NCI-H2227 (cell line): ENCODE results near the gene SYTL3.

Experiments used
- DNase-seq: peaks from one replicate; lab custom pipeline; 2025; ENCODE audit not compliant: unreplicated experiment; lab: John Stamatoyannopoulos, UW

The SYTL3 gene

GRCh38 chr6:158717341-158718330 lies 67.8 kb downstream of the SYTL3 start:
- DNase-seq, result no peak

- no peak for DNase-seq
Observed at GRCh38 chr6:158718461-158719046, 68.7 kb downstream of the SYTL3 start.

- no peak for DNase-seq
Observed at GRCh38 chr6:158722176-158722729, 72.4 kb downstream of the SYTL3 start.

- DNase-seq, result no peak
Observed at GRCh38 chr6:158725704-158726103, 75.8 kb downstream of the SYTL3 start.

GRCh38 chr6:158729906-158730540 lies 80.2 kb downstream of the SYTL3 start:
- no peak for DNase-seq

- no peak for DNase-seq
Observed at GRCh38 chr6:158730541-158730907, 80.7 kb downstream of the SYTL3 start.

GRCh38 chr6:158735009-158735408 lies 85.2 kb downstream of the SYTL3 start:
- DNase-seq, result no peak

GRCh38 chr6:158737082-158737709 lies 87.3 kb downstream of the SYTL3 start:
- no peak for DNase-seq

GRCh38 chr6:158737710-158738615 lies 88.1 kb downstream of the SYTL3 start:
- no peak for DNase-seq

GRCh38 chr6:158739673-158740072 lies 89.8 kb downstream of the SYTL3 start:
- DNase-seq, result no peak

- DNase-seq, result no peak
Observed at GRCh38 chr6:158743033-158743651, 93.3 kb downstream of the SYTL3 start.

GRCh38 chr6:158744986-158745430 lies 95.2 kb downstream of the SYTL3 start:
- DNase-seq, result no peak

- DNase-seq, result no peak
Observed at GRCh38 chr6:158751224-158751623, 101.4 kb downstream of the SYTL3 start.

GRCh38 chr6:158751921-158752320 lies 102.1 kb downstream of the SYTL3 start:
- no peak for DNase-seq

GRCh38 chr6:158752613-158753012 lies 102.8 kb downstream of the SYTL3 start:
- peak; percentile 42 for DNase-seq

- no peak for DNase-seq
Observed at GRCh38 chr6:158753811-158754210, 104.0 kb downstream of the SYTL3 start.

GRCh38 chr6:158754738-158755137 lies 104.9 kb downstream of the SYTL3 start:
- DNase-seq, result no peak

GRCh38 chr6:158755636-158756035 lies 105.8 kb downstream of the SYTL3 start:
- DNase-seq, result no peak

- DNase-seq, result no peak
Observed at GRCh38 chr6:158756126-158756525, 106.3 kb downstream of the SYTL3 start.
